Posterior vena cava (tissue), 2 donors: ENCODE data around the gene SRGAP1. TPM values are rescaled to one million over a fixed set of nuclear protein-coding genes. Genes with fewer than 3 reads are reported as not detected.

Experiments used
- DNase-seq: peaks from one replicate; pipeline ENCODE4 v3.0.0-alpha.2; 2020; ENCODE audit warnings: low spot score
- intact Hi-C, 2 donors: fragments of 100-400 bp; cut with DNase I; formaldehyde crosslinking; loops; one replicate each; pipeline versions ENCODE4 v1.14.1 to v1.14.2; 2022 to 2023
- total RNA-seq, 2 donors: library from RNA; stranded (reverse); fragmentation: NEBNext Ultra II Directional; extraction: Animal tissue kit (Norgen Biotek cat#: 25700); gene quantifications; one replicate each; pipeline ENCODE4 v1.2.1, GENCODE V29; 2021
- donor health status: DM: yes; HTN: yes; CAD: no.
- donor health status: DM: yes; HTN: yes; CAD: no.

The SRGAP1 gene
- total RNA-seq, 2 donors from 2014 or later, result 11.2 to 16.0 TPM

DNA sequence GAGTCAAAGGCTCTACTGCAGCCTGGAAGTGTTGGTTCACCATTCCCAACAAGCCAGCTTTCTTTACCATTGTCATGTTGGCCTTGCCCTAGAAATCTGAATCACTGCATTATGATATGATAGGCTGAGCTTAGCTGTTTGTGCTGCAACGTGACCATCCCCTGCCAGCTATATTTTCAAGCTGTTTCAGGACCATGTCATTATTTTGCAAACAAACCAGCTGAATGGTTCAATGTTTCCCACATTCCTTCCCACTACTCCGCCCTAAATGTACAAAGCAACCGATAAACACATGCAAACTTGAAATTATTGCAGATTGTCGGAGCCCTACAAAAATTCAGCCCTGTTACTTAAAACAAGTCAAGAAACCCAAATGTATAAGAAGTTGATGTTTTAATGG, 241.5 kb downstream of the SRGAP1 start:
- intact Hi-C loops, result no loop called here

DNA sequence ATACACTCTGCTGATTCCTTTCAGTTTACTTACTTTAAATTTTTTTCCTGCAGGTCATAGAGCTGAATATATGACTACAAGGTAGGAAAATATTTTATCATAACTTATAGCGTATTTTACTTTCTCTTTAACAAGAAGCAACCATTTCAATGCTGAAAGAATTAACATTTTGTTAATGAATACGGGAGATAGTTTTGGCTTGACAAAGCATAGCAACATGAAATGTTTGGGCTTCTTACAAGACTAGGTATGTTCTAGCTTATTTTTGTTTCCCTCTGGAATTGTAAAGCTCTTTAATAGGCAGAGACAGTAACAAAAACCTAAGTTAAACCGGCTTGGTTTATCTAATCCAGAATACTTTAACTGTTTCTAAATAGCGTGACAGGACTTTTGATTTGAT, 242.4 kb downstream of the SRGAP1 start:
- intact Hi-C loops, result no loop called here
- DNase-seq, result no peak

More for the DNA sequence above, 241.5 kb downstream of the SRGAP1 start:
- no peak for DNase-seq

DNA sequence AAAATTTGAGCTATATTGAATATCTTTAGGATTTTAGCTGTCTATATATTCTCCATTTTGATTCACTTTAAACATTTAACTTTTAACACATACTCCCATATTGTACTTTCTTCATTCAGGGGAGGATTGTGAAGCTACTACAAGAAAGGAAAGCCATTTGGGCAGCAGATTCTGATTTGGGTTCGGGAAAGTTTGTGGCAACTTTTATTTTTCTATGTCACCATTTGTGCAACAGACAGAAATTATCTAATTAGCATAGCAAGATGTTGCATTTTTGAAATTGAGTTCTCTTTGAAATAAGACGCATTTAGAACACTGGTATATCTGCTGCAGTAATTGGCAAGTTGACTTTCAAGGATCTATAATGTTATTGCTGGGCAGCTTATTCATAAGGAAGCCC, 243.3 kb downstream of the SRGAP1 start:
- intact Hi-C loops, result no loop called here
- no peak for DNase-seq

DNA sequence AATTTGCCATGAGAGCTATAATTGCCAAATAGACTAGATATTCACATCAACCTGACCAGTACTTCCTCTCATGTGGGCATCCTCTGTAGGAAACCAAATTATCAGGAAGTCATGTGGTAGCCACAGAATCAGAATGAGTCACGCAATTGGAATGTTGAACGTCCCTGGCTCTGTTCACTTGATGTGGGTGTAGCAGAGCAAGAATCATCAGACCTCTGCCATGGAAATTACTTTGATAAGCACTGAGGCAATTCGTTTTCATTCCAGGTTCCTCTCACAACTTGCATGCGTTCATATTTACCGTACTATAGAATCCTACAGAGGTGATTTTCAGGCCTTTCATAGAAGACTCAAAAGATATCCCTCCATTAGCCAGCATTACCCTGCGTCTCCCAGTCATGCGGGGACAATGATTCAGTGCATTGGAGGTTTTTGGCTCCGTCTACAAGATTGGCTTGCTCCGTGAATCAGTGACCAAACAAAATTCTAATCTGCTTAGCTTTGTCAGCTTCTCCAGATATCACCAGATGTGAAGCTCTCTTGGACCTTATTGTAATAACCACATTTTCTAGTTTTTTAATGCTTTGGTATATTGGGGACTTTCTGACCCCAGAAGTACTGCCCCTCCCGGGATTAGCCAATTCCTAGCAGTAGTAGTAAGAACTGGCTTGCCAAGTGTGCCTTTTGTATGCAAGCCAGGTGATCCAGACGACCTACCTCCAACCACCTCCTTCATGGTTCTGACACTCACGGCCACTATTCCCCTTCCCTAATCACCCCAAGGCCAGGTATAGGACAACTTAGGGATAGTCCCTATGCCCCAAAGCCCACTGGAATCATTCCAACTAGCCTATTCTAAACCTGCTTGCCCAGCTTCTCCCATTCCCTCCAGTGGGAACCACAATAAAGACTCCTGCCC, 244.2 kb downstream of the SRGAP1 start:
- intact Hi-C loops, result no loop called here
- DNase-seq, result no peak

DNA sequence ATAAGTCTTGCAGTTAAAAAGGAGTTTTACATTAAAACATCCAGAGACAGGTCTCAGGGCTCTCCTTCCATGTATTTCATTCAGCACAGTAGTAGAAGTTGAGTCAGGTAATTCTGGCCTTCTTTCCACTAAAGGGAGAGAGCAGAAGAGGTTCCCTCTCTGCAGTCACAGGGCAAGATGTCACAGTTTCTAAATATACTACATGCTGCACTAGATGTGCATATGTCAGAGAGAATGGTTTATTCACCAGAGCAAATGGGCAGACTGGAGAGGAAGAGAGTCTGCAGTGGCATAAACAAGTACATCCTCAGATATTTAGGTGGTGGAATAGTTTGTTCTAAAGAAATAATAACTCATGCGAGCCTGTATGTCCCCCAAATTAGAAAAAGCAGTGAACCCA, 245.5 kb downstream of the SRGAP1 start:
- no peak for DNase-seq
- intact Hi-C loops, result no loop called here

DNA sequence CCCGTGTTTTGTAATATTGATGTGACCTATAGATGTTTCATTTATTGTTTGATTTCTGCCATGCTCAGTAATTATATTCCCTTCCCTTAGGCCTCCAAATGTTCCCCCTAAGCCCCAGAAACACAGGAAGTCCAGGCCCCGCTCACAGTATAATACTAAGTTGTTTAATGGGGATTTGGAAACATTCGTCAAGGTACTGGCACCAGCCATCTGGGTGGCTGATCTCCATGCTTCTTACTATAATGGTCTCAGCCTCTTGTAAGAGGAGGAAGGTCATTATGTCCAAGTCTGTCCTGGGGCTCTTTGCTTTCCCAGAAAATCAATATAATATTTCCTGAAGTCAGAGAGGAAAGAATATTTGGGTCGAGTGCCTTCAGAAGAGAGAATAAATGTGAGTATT, 246.7 kb downstream of the SRGAP1 start:
- DNase-seq, result no peak
- intact Hi-C loops, result no loop called here

DNA sequence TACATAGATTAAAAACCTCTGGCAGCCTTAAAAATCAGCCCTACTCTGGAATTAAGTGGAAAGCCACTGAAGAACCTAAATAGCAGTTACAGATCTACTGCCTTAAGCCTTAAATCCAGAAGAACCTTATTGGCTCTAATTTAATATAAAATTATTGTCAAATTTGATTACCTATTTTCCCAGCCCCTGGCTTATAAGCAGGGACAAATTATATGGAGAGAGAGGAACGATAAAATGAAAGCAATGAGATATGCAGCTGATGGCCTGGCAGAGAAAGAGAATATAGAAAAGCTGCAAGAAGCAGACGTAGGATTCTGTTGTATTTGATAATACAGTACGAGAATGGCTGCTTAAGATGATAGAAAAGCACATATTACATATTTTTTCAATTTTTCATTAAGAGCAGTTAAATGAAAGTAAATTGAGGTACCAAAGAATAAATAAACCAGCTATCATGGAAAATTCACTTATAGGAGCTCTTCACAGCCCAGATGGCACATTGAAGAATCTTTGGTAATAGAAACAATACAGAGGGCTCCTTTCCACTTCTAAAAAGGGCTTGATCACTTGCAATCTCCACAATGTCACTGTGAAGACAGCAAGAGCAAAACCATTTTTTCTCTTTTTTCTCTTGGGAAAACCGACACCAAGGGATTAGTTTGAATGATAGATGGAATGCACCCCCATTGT, 248.2 kb downstream of the SRGAP1 start:
- intact Hi-C loops, result no loop called here
- no peak for DNase-seq

DNA sequence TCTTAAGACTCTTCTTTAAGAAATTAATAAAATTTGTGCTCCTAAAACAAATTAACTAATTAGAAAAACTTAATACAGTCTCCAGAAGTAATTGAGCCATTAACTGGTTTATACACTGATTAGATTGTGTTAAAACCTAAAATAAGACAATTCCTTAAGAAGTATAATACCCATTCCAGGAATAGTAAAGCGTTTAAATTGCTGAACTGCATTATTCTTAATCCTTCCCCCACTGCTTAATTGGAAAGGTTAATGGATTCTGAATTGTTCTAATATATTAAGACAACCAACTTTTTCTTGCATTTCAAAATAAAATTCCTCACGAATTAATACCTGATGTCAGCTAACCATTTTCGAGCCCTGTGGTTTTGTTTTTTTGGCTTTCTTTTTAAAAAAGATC, 249.2 kb downstream of the SRGAP1 start:
- no peak for DNase-seq
- intact Hi-C loops, result no loop called here

DNA sequence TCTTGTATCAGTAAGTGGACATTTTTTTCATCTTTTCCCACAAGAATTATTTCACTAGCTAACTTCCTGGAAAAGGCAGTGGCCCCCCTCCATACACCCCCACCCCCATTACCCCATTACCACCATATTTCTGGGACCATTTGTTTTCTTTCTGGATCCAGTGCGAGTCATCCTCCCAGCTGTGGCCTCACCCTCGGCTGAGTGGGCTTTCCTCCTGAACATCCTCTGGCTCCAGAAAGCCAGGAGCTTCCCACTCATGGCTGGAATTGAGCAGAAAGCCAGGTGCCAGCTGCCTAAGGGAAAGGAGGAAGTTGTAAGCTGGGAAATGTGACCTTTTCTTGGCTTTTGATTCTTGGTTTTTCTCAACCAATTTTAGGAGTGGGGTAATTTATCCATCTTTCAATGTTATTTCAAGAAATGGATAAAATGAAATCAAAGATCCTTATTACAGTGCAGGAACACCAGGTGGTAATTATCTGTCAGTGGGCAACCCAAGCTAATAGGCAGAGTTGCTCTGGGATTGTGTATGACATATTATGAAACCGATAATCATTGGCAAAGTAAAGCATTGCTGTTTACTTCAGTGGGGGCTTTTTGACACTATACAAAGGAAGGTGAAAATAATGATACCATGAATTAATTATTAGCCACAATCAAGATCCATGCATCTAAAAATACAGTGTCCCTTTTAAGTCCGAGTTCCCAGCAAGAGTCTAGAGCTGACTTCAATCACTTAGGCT, 253.0 kb downstream of the SRGAP1 start:
- intact Hi-C loops, result no loop called here
- DNase-seq, result no peak

DNA sequence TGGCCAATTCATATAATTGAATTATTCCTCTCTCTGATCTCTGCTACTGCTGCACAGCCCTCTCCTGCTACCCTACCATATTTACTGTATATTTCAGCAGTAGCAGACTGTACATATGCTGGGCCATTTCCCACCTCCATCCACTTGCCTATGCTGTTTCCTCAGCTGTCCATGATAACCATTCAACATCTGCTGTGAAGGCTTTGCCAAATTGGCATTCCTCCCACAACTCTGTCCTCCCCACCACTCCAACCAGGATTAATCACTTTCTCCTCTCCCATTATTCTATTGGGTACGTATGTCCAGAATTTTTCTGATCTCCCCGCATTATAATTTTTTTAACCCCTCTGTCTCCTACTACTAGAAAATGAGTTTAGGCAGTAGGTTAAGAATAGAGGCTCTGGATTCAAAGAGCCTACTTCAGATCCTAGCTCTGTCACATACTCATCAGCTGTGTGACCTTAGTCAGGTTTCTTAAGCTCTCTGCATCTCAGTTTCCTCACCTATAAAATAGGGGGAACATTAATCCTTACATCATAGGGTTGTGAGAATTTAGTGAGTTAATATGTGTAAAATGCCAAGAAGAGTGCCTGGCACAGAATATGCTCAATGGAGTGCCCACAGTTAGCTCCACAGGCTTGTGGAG, 254.3 kb downstream of the SRGAP1 start:
- intact Hi-C loops, result no loop called here

DNA sequence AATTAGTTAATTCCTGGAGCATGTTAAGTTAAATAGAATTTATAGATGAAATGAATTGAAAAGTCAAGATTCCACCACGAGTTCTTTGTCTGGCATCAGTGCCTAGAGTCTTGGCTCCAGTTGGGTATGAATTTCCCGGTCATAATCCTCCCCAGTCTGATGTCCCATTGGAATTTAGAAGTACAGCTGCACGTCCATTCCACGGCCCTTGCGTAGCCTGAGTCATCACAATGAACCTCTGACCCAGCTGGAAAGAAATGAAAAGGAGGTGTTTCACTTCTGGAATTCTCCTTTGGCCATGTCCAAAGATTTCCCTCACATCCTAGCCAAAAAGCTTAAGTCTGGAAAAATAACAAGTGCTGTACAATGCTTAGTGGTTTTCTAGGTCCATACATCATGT, 254.9 kb downstream of the SRGAP1 start:
- intact Hi-C loops, result no loop called here
- no peak for DNase-seq

More for the DNA sequence above, 254.3 kb downstream of the SRGAP1 start:
- DNase-seq, result no peak

DNA sequence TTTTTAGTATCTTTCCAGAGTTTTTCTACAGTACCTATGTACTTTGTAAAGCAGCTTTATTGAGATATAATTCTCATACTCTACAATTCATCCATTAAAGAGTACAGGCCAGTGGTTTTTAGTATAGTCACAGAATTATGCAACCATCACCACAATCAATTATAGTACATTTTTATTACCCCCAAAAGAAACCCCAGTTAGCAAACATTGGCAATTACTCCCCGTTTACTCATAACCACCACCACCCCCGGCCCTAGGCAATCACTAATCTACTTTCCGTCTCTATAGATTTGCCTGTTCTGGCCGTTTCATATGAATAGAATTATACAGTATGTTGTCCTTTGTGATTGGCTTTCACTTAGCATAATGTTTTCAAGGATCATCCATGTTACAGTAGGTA, 257.8 kb downstream of the SRGAP1 start:
- intact Hi-C loops, result no loop called here
- no peak for DNase-seq

DNA sequence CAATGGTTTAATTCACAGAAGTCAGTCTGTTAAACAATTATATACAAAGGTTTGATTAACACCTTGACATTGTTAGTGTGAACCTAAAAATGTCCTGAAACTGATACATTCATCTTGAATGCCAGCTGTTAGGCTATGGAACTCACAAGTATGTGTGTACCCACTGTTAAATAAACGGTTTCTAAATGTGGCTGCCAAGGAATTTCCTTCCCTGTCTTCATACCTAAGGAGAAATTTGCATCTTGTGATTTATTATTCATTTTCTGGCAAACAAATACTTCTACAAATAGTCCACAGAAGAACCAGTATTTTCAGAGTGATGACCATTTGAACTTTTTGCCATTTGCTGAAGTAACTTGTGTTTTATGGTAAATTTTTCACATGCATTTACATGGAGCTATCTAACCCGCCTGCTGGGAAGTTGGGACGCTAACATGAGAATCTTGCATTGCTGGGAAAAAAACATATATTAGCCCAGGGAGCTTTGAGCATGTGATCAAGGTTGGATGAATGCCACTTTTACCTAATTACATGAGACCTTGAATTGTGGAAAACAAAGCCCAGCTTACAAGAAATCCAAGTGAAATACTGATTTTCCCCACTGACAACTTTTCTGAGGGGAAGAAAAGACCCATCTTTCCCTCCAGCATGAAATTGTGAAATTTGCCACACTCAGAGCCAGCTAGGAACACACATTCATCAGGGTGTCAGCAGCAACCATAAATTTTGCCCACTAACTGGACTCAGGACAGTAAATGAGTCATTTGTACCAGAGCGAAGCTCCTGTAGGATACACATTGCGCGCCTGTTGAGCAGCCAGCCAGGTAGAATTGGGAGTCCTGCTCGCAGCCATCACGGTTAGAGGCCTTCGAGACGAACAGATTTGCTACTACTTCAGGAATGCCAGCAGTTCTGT, 259.6 kb downstream of the SRGAP1 start:
- DNase-seq, result no peak
- intact Hi-C loops, result no loop called here

DNA sequence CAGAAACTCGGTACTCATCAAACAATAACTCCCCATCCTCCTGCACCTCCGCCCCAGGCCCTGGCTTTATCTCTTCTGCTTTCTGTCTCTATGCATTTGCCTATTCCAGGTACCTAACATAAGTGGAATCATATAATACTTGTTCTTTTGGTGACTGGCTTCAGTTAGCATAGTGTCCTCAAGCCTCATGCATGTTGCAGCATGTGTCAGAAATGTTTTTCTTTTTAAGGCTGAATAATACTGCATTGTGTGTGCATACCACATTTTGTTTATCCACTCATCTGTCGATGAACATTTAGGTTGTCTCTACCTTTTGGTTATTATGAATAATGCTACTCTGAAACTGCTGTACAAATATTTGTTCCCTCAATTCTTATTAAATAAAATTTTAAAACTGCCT, 260.5 kb downstream of the SRGAP1 start:
- intact Hi-C loops, result no loop called here
- DNase-seq, result no peak

DNA sequence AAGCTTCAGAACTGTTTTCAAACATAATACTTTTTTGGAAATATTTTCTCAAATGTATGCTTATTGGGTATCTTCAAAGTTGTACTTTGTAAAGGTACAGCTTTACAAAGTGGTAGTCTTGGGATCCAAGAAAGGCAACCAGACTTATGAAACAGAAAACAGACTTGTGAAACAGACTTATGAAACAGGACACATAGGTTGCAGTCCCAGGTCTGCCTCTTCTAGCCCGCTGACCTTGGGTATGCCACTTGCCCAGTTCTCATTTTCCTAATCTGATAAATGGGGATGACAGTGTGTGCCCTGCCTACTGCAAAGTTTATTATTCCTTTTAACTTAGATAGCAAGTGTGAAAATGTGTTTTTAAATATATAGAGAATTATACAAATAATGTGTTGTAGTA, 263.3 kb downstream of the SRGAP1 start:
- DNase-seq, result no peak
- intact Hi-C loops, result no loop called here

DNA sequence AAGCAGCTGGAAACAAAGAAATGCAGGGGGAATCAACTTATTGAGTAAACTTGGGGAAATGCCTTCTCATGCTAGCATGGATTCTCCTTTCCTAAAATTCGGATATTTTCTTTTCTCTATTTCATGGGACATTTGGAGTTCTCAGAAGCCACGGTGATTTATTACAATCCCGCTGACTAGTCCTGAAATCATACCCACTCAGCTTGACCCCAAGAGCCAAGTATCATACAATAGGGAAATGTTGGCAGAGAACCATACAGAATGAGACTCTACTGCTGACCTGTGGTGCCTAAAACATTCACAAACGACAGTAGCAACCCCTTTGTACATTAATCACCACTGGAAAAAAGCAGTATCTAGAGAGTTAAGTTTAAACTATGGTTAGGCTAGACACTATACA, 265.2 kb downstream of the SRGAP1 start:
- no peak for DNase-seq
- intact Hi-C loops, result no loop called here

DNA sequence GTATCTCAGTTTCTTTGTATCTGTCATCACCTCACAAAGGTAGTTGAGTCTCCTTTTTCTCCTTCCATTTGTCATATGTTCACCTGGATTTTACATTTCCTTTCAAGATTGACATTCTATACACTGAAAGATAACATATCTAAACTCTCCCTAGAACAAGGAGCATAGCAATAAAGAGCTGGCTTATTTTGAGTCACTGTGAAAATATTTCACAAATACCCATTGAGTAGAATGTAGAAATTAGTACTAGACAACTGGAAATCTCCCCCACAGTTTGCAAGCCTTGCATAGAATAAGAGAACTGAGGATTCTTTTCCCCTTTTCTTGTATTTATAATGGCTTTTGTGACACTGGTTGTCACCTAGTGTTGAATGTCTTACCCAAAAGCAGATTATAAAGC, 266.4 kb downstream of the SRGAP1 start:
- intact Hi-C loops, result no loop called here

DNA sequence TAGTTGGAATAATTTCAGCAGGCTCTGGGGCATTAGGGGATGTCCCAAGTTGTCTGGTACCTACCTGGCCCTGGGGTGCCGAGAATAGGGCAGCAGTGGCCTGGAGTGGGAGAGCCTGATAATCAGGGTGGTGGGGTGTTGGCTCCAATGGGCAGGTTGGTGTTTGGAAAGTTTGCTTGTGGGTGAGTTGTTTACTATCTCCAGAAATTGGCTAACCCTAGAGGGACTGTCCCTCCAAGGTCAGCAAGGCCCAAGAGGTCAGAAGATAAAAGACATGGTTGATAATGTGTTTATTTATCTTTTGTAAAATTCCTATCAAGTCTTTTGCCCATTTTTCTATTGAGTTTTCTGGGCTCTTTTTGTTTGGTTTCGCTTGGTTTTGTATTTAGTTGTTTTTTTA, 272.5 kb downstream of the SRGAP1 start:
- intact Hi-C loops, result no loop called here

More for the DNA sequence above, 266.4 kb downstream of the SRGAP1 start:
- DNase-seq, result no peak

DNA sequence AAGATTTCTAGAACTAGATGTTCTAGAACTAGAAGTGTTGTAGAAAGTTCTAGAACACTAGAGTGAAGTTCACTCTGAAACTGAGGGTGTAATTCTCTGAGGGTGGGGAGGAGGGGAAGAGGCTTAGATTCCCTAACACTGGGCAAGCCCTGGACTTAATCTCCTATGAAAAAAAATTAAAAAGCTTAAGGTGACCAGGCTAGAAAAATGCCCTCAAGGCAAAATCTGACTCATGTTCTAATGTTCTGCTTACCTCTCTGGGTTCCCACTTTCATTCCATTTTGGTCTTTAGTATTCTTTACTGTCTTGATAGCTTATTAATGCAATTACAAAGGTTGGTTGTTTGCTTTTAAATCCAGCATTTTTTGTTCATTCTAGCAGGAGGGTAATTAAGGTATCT, 276.1 kb downstream of the SRGAP1 start:
- DNase-seq, result no peak
- intact Hi-C loops, result no loop called here

More for the DNA sequence above, 272.5 kb downstream of the SRGAP1 start:
- DNase-seq, result no peak
